GM12801 (cell line): ENCODE data around the gene PRKCA.

Experiments used
- TF ChIP-seq, protein P1 (sequence below): IDR thresholded peaks from one replicate; pipeline ENCODE4 v1.5.1; 2011; ENCODE audit warnings: control low read depth; ENCODE audit not compliant: insufficient read length; ENCODE audit errors: extremely low read depth

PRKCA gene

DNA sequence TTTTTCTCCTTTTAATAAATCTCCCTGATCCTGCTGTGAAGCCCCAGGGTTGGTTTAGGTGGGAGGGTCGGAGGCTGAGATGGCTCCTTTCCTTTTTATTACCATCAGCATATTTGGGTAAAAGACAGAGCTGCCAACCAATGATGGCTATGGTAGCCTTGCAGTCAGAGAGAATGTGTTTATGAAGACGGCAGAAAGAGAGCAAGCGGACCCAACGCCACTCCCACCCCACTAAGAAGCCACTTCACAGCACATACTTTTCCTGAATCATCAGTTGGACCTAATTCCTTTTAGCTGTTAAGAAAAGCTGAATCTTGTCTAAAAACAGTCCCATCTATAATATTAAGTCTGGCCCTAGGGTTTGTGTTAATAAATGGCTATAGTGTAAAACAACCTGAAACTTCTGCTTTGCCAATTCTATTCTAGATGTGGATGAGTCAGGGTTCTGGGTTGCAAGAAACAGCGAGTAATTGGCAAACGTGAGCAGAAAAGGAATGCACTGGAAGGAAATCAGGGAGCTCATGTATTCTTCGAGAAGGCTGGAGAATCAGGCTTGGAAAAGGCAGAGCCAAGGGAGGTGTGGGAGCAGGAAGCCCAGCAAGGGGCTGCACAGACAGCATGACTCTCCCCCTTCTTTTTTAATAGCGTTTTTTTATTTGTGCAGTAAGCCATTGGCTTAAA is 34.0 kb upstream of the PRKCA start:
- TF ChIP-seq, protein P1, sequence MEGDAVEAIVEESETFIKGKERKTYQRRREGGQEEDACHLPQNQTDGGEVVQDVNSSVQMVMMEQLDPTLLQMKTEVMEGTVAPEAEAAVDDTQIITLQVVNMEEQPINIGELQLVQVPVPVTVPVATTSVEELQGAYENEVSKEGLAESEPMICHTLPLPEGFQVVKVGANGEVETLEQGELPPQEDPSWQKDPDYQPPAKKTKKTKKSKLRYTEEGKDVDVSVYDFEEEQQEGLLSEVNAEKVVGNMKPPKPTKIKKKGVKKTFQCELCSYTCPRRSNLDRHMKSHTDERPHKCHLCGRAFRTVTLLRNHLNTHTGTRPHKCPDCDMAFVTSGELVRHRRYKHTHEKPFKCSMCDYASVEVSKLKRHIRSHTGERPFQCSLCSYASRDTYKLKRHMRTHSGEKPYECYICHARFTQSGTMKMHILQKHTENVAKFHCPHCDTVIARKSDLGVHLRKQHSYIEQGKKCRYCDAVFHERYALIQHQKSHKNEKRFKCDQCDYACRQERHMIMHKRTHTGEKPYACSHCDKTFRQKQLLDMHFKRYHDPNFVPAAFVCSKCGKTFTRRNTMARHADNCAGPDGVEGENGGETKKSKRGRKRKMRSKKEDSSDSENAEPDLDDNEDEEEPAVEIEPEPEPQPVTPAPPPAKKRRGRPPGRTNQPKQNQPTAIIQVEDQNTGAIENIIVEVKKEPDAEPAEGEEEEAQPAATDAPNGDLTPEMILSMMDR, result no peak

- TF ChIP-seq, protein P1, result no peak
Observed at GRCh38 chr17:66270106-66270505, 32.3 kb upstream of the PRKCA start.

- TF ChIP-seq, protein P1, result no peak
Observed at GRCh38 chr17:66271512-66271911, 30.9 kb upstream of the PRKCA start.

DNA sequence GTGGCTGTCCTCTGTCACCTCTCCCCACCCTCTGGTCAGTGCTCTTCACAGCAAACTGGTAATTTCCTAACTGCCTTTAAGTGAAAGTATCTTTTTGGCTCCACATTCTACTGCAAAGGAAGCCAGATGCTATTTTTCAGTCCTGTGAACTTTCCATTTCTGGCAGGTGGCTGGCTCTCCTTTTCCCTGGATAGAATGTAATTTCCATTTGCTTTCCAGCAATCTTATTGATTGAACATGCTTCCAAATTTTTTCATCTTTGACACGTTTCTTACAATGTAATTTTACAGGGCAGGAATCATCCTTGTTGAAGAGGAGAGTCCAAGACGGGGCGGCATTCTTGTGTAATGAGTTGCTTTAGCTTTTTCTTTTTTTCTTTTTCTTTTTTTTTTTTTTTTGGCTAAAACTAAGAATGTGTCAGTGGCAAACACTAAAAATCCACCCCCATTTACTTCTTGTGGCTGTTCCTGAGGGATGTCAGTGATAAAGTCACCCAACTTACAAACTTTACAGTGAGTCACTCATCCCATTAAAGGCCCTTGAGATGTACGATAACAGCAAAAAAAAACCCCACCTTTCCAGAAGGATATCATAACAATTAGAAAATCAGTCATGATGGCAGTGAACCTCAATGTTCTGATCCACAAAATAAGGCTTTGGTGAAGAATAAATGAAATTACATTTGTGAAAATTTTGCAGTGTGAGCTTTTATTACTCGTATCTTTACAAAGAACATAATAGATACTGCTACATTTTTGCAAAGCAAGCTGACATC is 29.4 kb upstream of the PRKCA start:
- TF ChIP-seq, protein P1, result no peak

GRCh38 chr17:66273586-66273848 is 28.9 kb upstream of the PRKCA start:
- TF ChIP-seq, protein P1, result no peak

GRCh38 chr17:66275651-66276050 is 26.8 kb upstream of the PRKCA start:
- TF ChIP-seq, protein P1, result no peak

DNA sequence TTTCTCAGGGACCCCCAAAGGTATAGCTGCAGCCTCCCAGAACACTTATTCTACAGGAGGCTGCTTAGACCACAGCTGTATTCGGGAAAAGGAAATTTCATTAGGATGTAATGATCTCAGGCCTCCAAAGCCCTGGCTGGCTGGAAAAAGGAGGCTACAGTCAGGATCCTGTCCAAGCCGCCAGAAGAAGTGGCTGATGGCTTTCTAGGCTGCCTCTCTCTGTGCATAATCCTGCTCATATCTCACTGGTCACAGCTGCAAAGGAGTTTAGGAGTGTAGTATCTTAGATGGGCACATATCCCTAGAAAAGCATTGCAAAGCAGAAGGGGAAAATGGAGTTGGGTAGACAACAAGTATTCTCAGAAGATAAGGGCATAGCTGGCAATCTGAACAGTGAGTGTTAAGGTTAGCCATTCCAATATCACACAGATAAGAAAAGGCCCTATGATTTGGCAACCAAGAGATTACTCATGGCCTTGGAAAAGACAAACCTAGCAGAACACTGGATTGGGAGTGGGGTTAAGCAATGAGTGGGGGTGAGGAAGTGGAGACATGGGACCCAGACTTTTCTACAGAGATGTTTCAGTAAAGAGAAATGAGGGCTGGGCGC is 26.0 kb upstream of the PRKCA start:
- TF ChIP-seq, protein P1, result no peak
